Spleen (tissue), 7 donors: ENCODE results near the gene GMDS.

Experiments
- CTCF ChIP-seq, 11 experiments: fragments of 200-600 bp in 7 of 11; fragments of 450-650 bp in 4 of 11; sonication (generic) in 4 of 11; IDR thresholded peaks in 8 of 11; conservative IDR thresholded peaks in 3 of 11; 1 replicate in 7 of 11; 2 replicates in 4 of 11; pipeline versions ENCODE4 v1.4.0 to v1.8.0; 2016 to 2021; ENCODE audit warnings: antibody characterized with exemption in 11 of 11, inconsistent platforms in 4 of 11, mild to moderate bottlenecking in 1 of 11
- POLR2A ChIP-seq, 3 donors: fragments of 450-650 bp; IDR thresholded peaks; one replicate each; pipeline ENCODE4 v1.5.1; 2017; ENCODE audit warnings: antibody characterized with exemption in 3 of 3, mild to moderate bottlenecking in 1 of 3
- donor health status: DM: no; HTN: no; CAD: no; lungs with moderate emphysema.
- donor health status: DM: no; HTN: no; CAD: no.
- donor health status: DM: no; HTN: no; CAD: no.

GRCh38 chr6:1872649-1873131, 372.7 kb downstream of the GMDS start:
- TF ChIP-seq POLR2A (IDR thresholded peaks at IDR 0.05): no peak
- no peak for TF ChIP-seq CTCF (IDR thresholded peaks at IDR 0.05 in 8 of 11, conservative IDR thresholded peaks at IDR 0.05 in 3 of 11)
